NT2/D1 (cell line): Measurements from ENCODE around the gene RNASE4.
"Not testable (repeated sequence)": the region's sequence is repeated elsewhere in the genome, so short reads cannot be mapped to it uniquely, and the experiment has no call there.

ENCODE experiments used
- DNase-seq: peaks from one replicate; pipeline ENCODE4 v3.0.0-alpha.2; 2011; ENCODE audit warnings: low read depth, low spot score
- H3K27me3 ChIP-seq: 2 replicates; pipeline ENCODE4 v1.6.0; 2011; ENCODE audit warnings: mild to moderate bottlenecking; ENCODE audit not compliant: insufficient read length, insufficient read depth
- H3K36me3 ChIP-seq: 2 replicates; pipeline ENCODE4 v1.6.1; 2011; ENCODE audit warnings: mild to moderate bottlenecking, low read length, mixed read lengths; ENCODE audit not compliant: insufficient read depth, insufficient read length
- H3K4me1 ChIP-seq: 2 replicates; pipeline ENCODE4 v1.5.1; 2011; ENCODE audit not compliant: insufficient read depth, insufficient read length
- H3K4me3 ChIP-seq: 2 replicates; pipeline ENCODE4 v1.5.1; 2011; ENCODE audit warnings: low read depth; ENCODE audit not compliant: insufficient read length
- H3K9ac ChIP-seq: 2 replicates; pipeline ENCODE4 v1.6.0; 2011; ENCODE audit warnings: low read depth; ENCODE audit not compliant: insufficient read length
- H3K9me3 ChIP-seq: 2 replicates; pipeline ENCODE4 v1.5.1; 2011; ENCODE audit warnings: mild to moderate bottlenecking, low read length; ENCODE audit not compliant: insufficient read depth
- SUZ12 ChIP-seq: IDR thresholded peaks from 2 replicates; pipeline ENCODE4 v1.6.1; 2011; ENCODE audit not compliant: insufficient read length, insufficient read depth; ENCODE audit errors: extremely low read depth
- YY1 ChIP-seq: IDR thresholded peaks from 2 replicates; pipeline ENCODE4 v1.6.1; 2011; ENCODE audit not compliant: insufficient read length, insufficient read depth
- ZNF274 ChIP-seq: IDR thresholded peaks from 2 replicates; pipeline ENCODE4 v1.6.1; 2011; ENCODE audit warnings: mild to moderate bottlenecking, low read depth, low read length

Gene RNASE4

GRCh38 chr14:20723488-20723887 is 39.1 kb downstream of the RNASE4 start:
- H3K9me3 ChIP-seq, result no peaks in the 10 kb centered on the region
- no peaks in the 10 kb centered on the region for H3K36me3 ChIP-seq
- no peaks in the 10 kb centered on the region for H3K27me3 ChIP-seq
- TF ChIP-seq SUZ12, result no peak
- TF ChIP-seq ZNF274, result no peak
- no peak for TF ChIP-seq YY1
- no peak for DNase-seq
- H3K4me1 ChIP-seq, result no peaks in the 10 kb centered on the region
- H3K9ac ChIP-seq, result no peak overlapping the region
- no peak overlapping the region for H3K4me3 ChIP-seq

- not testable (repeated sequence) for H3K27me3 ChIP-seq, H3K36me3 ChIP-seq, H3K4me3 ChIP-seq, H3K9me3 ChIP-seq, H3K9ac ChIP-seq, H3K4me1 ChIP-seq, DNase-seq
Observed at GRCh38 chr14:20726121-20726520, 41.8 kb downstream of the RNASE4 start.

- Histone ChIP-seq H3K4me3 (no peak overlapping the region), H3K9ac (no peak overlapping the region), H3K9me3 (no peaks in the 10 kb centered on the region), H3K4me1 (no peaks in the 10 kb centered on the region), H3K36me3 (no peaks in the 10 kb centered on the region), H3K27me3 (no peaks in the 10 kb centered on the region)
- no peak for TF ChIP-seq YY1
- no peak for TF ChIP-seq ZNF274
- TF ChIP-seq SUZ12, result no peak
- DNase-seq, result no peak
Observed at GRCh38 chr14:20726531-20726930, 42.2 kb downstream of the RNASE4 start.

- Histone ChIP-seq H3K36me3 (no peaks in the 10 kb centered on the region), H3K9ac (no peak overlapping the region), H3K9me3 (no peaks in the 10 kb centered on the region), H3K4me1 (peaks cover 3% of the 10 kb centered on the region), H3K27me3 (no peaks in the 10 kb centered on the region), H3K4me3 (no peak overlapping the region)
- TF ChIP-seq YY1 (no peak), SUZ12 (no peak), ZNF274 (no peak)
- no peak for DNase-seq
Observed at GRCh38 chr14:20730891-20731290, 46.5 kb downstream of the RNASE4 start.

GRCh38 chr14:20732477-20732876 is 48.1 kb downstream of the RNASE4 start:
- TF ChIP-seq SUZ12 (no peak), YY1 (no peak), ZNF274 (no peak)
- Histone ChIP-seq H3K9me3 (no peaks in the 10 kb centered on the region), H3K27me3 (no peaks in the 10 kb centered on the region), H3K36me3 (no peaks in the 10 kb centered on the region), H3K4me1 (peaks cover 3% of the 10 kb centered on the region), H3K4me3 (no peak overlapping the region), H3K9ac (no peak overlapping the region)
- no peak for DNase-seq

- peaks cover 3% of the 10 kb centered on the region for H3K4me1 ChIP-seq
- no peak overlapping the region for H3K9ac ChIP-seq
- no peaks in the 10 kb centered on the region for H3K36me3 ChIP-seq
- TF ChIP-seq ZNF274 (no peak), YY1 (no peak), SUZ12 (no peak)
- no peaks in the 10 kb centered on the region for H3K27me3 ChIP-seq
- no peak overlapping the region for H3K4me3 ChIP-seq
- DNase-seq, result no peak
- no peaks in the 10 kb centered on the region for H3K9me3 ChIP-seq
Observed at GRCh38 chr14:20732979-20733635, 48.7 kb downstream of the RNASE4 start.

- no peak overlapping the region for H3K9ac ChIP-seq
- TF ChIP-seq YY1 (no peak), SUZ12 (no peak), ZNF274 (no peak)
- DNase-seq, result no peak
- no peaks in the 10 kb centered on the region for H3K27me3 ChIP-seq
- no peaks in the 10 kb centered on the region for H3K36me3 ChIP-seq
- no peak overlapping the region for H3K4me3 ChIP-seq
- no peaks in the 10 kb centered on the region for H3K9me3 ChIP-seq
- H3K4me1 ChIP-seq, result peaks cover 3% of the 10 kb centered on the region
Observed at GRCh38 chr14:20733684-20734429, 49.5 kb downstream of the RNASE4 start.
